IMR-90 (cell line): Measurements from ENCODE around the gene MT1H. TPM values are rescaled to one million over a fixed set of nuclear protein-coding genes. Genes with fewer than 3 reads are reported as not detected.

ENCODE experiments used
- ATAC-seq: fragments of 200-7000 bp; cut with Tn5 transposase; 2 replicates; pipeline ENCODE4 v1.9.1; 2020; ENCODE audit warnings: low read depth, mild to moderate bottlenecking, moderate library complexity
- BruUV-seq: library from RNA; stranded (reverse); fragments of 400-500 nt; replicated peaks from 2 replicates; lab custom pipeline; 2021; lab: Mats Ljungman, UMichigan
- CTCF ChIA-PET: fragments of 300-600 bp; formaldehyde crosslinking; extraction: SDS; loops from one replicate; lab custom pipeline; 2021; ENCODE audit warnings: antibody characterized with exemption; lab: Yijun Ruan, JAX
- POLR2A ChIA-PET: fragments of 300-600 bp; sonication (Branson Sonifier 250); formaldehyde crosslinking; loops from one replicate; lab custom pipeline; 2022; ENCODE audit warnings: antibody characterized with exemption; ENCODE audit not compliant: unreplicated experiment; lab: Charles Lee
- DNase-seq: peaks from one replicate; pipeline ENCODE4 v3.0.0; 2013
- H2AFZ ChIP-seq: replicated peaks from 2 replicates; pipeline ENCODE3; 2013; ENCODE audit warnings: low read length, mild to moderate bottlenecking; ENCODE audit not compliant: poor library complexity
- H2AK5ac ChIP-seq: 2 replicates; pipeline ENCODE4 v1.6.1; 2013; ENCODE audit warnings: low read depth, low read length, inconsistent platforms
- H2AK9ac ChIP-seq: replicated peaks from 2 replicates; pipeline ENCODE3; 2013; ENCODE audit warnings: mild to moderate bottlenecking, low read depth, low read length, moderate library complexity; ENCODE audit not compliant: poor library complexity
- H2BK120ac ChIP-seq: 2 replicates; pipeline ENCODE4 v1.6.1; 2013; ENCODE audit warnings: low read depth, low read length, inconsistent platforms
- H2BK15ac ChIP-seq: 3 replicates; pipeline ENCODE4 v1.6.1; 2013; ENCODE audit warnings: low read depth, low read length, inconsistent platforms
- H2BK20ac ChIP-seq: 2 replicates; pipeline ENCODE4 v1.6.1; 2013; ENCODE audit warnings: low read depth, mild to moderate bottlenecking, inconsistent platforms, low read length, moderate library complexity
- H2BK5ac ChIP-seq: 2 replicates; pipeline ENCODE4 v1.6.1; 2013; ENCODE audit warnings: mild to moderate bottlenecking, low read depth, low read length, inconsistent platforms; ENCODE audit not compliant: poor library complexity, severe bottlenecking
- H3K14ac ChIP-seq: replicated peaks from 2 replicates; pipeline ENCODE4 v1.6.1; 2013; ENCODE audit warnings: low read depth, low read length, inconsistent platforms
- H3K18ac ChIP-seq: 2 replicates; pipeline ENCODE4 v1.6.1; 2013; ENCODE audit warnings: low read depth, low read length, control low read depth
- H3K23ac ChIP-seq: 2 replicates; pipeline ENCODE4 v1.6.1; 2013; ENCODE audit warnings: low read depth, low read length, inconsistent platforms
- H3K27ac ChIP-seq: 2 replicates; pipeline ENCODE4 v1.5.1; 2013; ENCODE audit warnings: mild to moderate bottlenecking, control low read depth, low read length; ENCODE audit not compliant: insufficient read depth
- H3K27me3 ChIP-seq: 2 replicates; pipeline ENCODE4 v1.6.1; 2013; ENCODE audit warnings: low read length; ENCODE audit not compliant: control insufficient read depth, insufficient read depth
- H3K36me3 ChIP-seq: 2 replicates; pipeline ENCODE4 v1.6.1; 2013; ENCODE audit warnings: low read length, mixed read lengths; ENCODE audit not compliant: control insufficient read depth, insufficient read depth
- H3K4ac ChIP-seq: 2 replicates; pipeline ENCODE4 v1.6.1; 2013; ENCODE audit warnings: low read depth, low read length, inconsistent platforms
- H3K4me1 ChIP-seq: 2 replicates; pipeline ENCODE4 v1.6.1; 2013; ENCODE audit warnings: low read length, mixed read lengths; ENCODE audit not compliant: control insufficient read depth, insufficient read depth
- H3K4me2 ChIP-seq: 2 replicates; pipeline ENCODE4 v1.6.1; 2013; ENCODE audit warnings: low read depth, mild to moderate bottlenecking, control low read depth, low read length, moderate library complexity
- H3K4me3 ChIP-seq: 2 replicates; pipeline ENCODE4 v1.5.1; 2013; ENCODE audit warnings: low read depth, mild to moderate bottlenecking, control low read depth, low read length, moderate library complexity; ENCODE audit not compliant: insufficient read depth
- H3K56ac ChIP-seq: 2 replicates; pipeline ENCODE4 v1.6.1; 2013; ENCODE audit warnings: low read length, inconsistent platforms; ENCODE audit not compliant: insufficient read depth; ENCODE audit errors: extremely low read depth
- H3K79me1 ChIP-seq, 2 experiments: 2 replicates each; pipeline ENCODE4 v1.6.1; 2013; ENCODE audit warnings: low read length in 2 of 2, inconsistent platforms in 1 of 2, low read depth in 1 of 2
- H3K9ac ChIP-seq: 2 replicates; pipeline ENCODE4 v1.6.1; 2013; ENCODE audit warnings: low read depth, low read length, control low read depth
- H3K9me1 ChIP-seq: 2 replicates; pipeline ENCODE4 v1.6.1; 2013; ENCODE audit warnings: low read length, inconsistent platforms; ENCODE audit not compliant: insufficient read depth
- H3K9me3 ChIP-seq: 2 replicates; pipeline ENCODE4 v1.6.1; 2013; ENCODE audit warnings: low read length; ENCODE audit not compliant: control insufficient read depth, insufficient read depth
- H4K20me1 ChIP-seq: 2 replicates; pipeline ENCODE4 v1.6.1; 2013; ENCODE audit warnings: low read length, inconsistent platforms; ENCODE audit not compliant: insufficient read depth
- H4K5ac ChIP-seq: 2 replicates; pipeline ENCODE4 v1.6.1; 2013; ENCODE audit warnings: mild to moderate bottlenecking, low read depth, low read length, control low read depth
- H4K8ac ChIP-seq, 2 experiments: 2 replicates each; pipeline ENCODE4 v1.6.1; 2013; ENCODE audit warnings: low read depth in 2 of 2, low read length in 2 of 2, control low read depth in 1 of 2, inconsistent platforms in 1 of 2
- H4K91ac ChIP-seq: 2 replicates; pipeline ENCODE4 v1.6.1; 2013; ENCODE audit warnings: low read depth, low read length, inconsistent platforms; ENCODE audit not compliant: insufficient read depth
- BHLHE40 ChIP-seq: fragments of 150-350 bp; IDR thresholded peaks from 2 replicates; pipeline ENCODE4 v1.6.1; 2016; ENCODE audit warnings: mild to moderate bottlenecking, low read depth, low read length
- CEBPB ChIP-seq: IDR thresholded peaks from 2 replicates; pipeline ENCODE4 v1.6.1; 2012; ENCODE audit warnings: low read depth, low read length, improper control_type of control experiment
- CTCF ChIP-seq: conservative IDR thresholded peaks from 2 replicates; pipeline ENCODE4 v1.5.1; 2012; ENCODE audit warnings: mild to moderate bottlenecking, low read depth, low read length, improper control_type of control experiment
- FOS ChIP-seq: fragments of 150-350 bp; IDR thresholded peaks from 2 replicates; pipeline ENCODE4 v1.6.1; 2016; ENCODE audit warnings: low read depth, low read length
- MAFK ChIP-seq: IDR thresholded peaks from 2 replicates; pipeline ENCODE4 v1.6.1; 2012; ENCODE audit warnings: low read depth, low read length, improper control_type of control experiment
- MAZ ChIP-seq: IDR thresholded peaks from 2 replicates; pipeline ENCODE4 v1.6.1; 2012; ENCODE audit warnings: low read depth, mild to moderate bottlenecking, low read length, improper control_type of control experiment, moderate library complexity, borderline replicate concordance
- MXI1 ChIP-seq: IDR thresholded peaks from 2 replicates; pipeline ENCODE4 v1.6.1; 2012; ENCODE audit warnings: low read depth, mild to moderate bottlenecking, low read length, moderate library complexity, borderline replicate concordance
- NFE2L2 ChIP-seq: fragments of 150-350 bp; IDR thresholded peaks from 2 replicates; pipeline ENCODE4 v1.6.1; 2016; ENCODE audit warnings: low read depth, mild to moderate bottlenecking, low read length
- POLR2A ChIP-seq: IDR thresholded peaks from 2 replicates; pipeline ENCODE4 v1.6.1; 2012; ENCODE audit warnings: mild to moderate bottlenecking, low read depth, low read length
- RAD21 ChIP-seq: IDR thresholded peaks from 2 replicates; pipeline ENCODE4 v1.6.1; 2012; ENCODE audit warnings: low read length, improper control_type of control experiment
- RCOR1 ChIP-seq: IDR thresholded peaks from 2 replicates; pipeline ENCODE4 v1.6.1; 2012; ENCODE audit warnings: mild to moderate bottlenecking, low read length, improper control_type of control experiment; ENCODE audit not compliant: insufficient replicate concordance
- RFX5 ChIP-seq: IDR thresholded peaks from 2 replicates; pipeline ENCODE4 v1.8.0; 2012; ENCODE audit warnings: low read depth, mild to moderate bottlenecking, low read length, moderate library complexity
- SMC3 ChIP-seq: fragments of 150-350 bp; IDR thresholded peaks from 2 replicates; pipeline ENCODE4 v1.6.1; 2016; ENCODE audit warnings: low read depth, mild to moderate bottlenecking, antibody characterized with exemption, low read length, moderate library complexity
- USF2 ChIP-seq: fragments of 150-350 bp; IDR thresholded peaks from 2 replicates; pipeline ENCODE4 v1.6.1; 2017; ENCODE audit warnings: mild to moderate bottlenecking, antibody characterized with exemption, low read length, low read depth
- WGBS, 2 experiments: methylation state at CpG; one replicate each; pipeline versions ENCODE4 v1.1.5 to v1.1.7; 2013; ENCODE audit warnings: missing lambda C conversion rate in 2 of 2; ENCODE audit not compliant: insufficient read length in 1 of 2; ENCODE audit errors: extremely low coverage in 2 of 2; 5-methylcytosine and 5-hydroxymethylcytosine counted together
- dilution Hi-C: fragments of 300-500 bp; cut with HindIII; formaldehyde crosslinking; loops from one replicate; pipeline ENCODE4 v1.14.3; 2018; ENCODE audit warnings: low sequenced_read_pairs; ENCODE audit not compliant: unreplicated experiment
- in situ Hi-C: fragments of 300-500 bp; cut with MboI; formaldehyde crosslinking; loops from 3 replicates; pipeline ENCODE4 v1.14.3; 2019; ENCODE audit warnings: low sequenced_read_pairs, inconsistent platforms, mixed read lengths
- intact Hi-C: fragments of 100-400 bp; cut with micrococcal nuclease; formaldehyde crosslinking; loops from 2 replicates; pipeline ENCODE4 v1.10.0; 2022
- polyA plus RNA-seq, 3 experiments: library from polyadenylated mRNA; depleted of rRNA; stranded (reverse); fragments of >200 nt; gene quantifications; 2 replicates each; pipeline ENCODE4 v1.2.3, GENCODE V29; 2012; ENCODE audit warnings: low replicate concordance in 1 of 3
- total RNA-seq: library from RNA; depleted of rRNA; stranded (reverse); fragments of >200 nt; gene quantifications from 2 replicates; pipeline ENCODE4 v1.2.3, GENCODE V29; 2012

Gene MT1H
- total and polyA plus RNA-seq, 2 of the 4 experiments (the other 2 are of a cell fraction), result not detected

- ChIA-PET POLR2A (no interaction called here), CTCF (no interaction called here)
- Histone ChIP-seq H3K27ac (no peak overlapping the region), H2AK5ac (no peak overlapping the region), H3K36me3 (no peaks in the 10 kb centered on the region), H2AFZ (no peak overlapping the region), H2BK15ac (no peak overlapping the region), H2BK120ac (no peak overlapping the region), H3K27me3 (peaks cover 65% of the 10 kb centered on the region), H3K4me1 (no peaks in the 10 kb centered on the region; the same call in 1 of the 2 replicates), H3K9me1 (no peaks in the 10 kb centered on the region), H3K56ac (no peak overlapping the region), H4K5ac (no peak overlapping the region), H3K14ac (no peak overlapping the region), H3K23ac (no peak overlapping the region), H4K20me1 (no peaks in the 10 kb centered on the region), H2BK20ac (no peak overlapping the region), H2AK9ac (no peak overlapping the region), H4K8ac (no peak overlapping the region), H3K9me3 (peaks cover 2% of the 10 kb centered on the region; the same call in 1 of the 2 replicates), H2BK5ac (no peak overlapping the region), H3K4ac (no peak overlapping the region), H3K4me2 (no peak overlapping the region), H3K79me1 (no peaks in the 10 kb centered on the region), H3K18ac (no peak overlapping the region), H3K4me3 (no peak overlapping the region), H4K91ac (no peak overlapping the region), H3K9ac (no peak overlapping the region)
- ATAC-seq (no peak), DNase-seq (no peak)
- no TSS peak for BruUV-seq
- no CpG with 5 or more reads among the region's 6 CpGs for WGBS, 2 experiments
- in situ Hi-C loops (no loop called here), intact Hi-C loops (no loop called here), dilution Hi-C loops (no loop called here)
- no peak for TF ChIP-seq NFE2L2
- TF ChIP-seq USF2, result no peak
- no peak for TF ChIP-seq MXI1
- no peak for TF ChIP-seq MAFK
- no peak for TF ChIP-seq POLR2A
- no peak for TF ChIP-seq RCOR1
- TF ChIP-seq RFX5, result no peak
- TF ChIP-seq MAZ, result no peak
- TF ChIP-seq CTCF, result no peak
- TF ChIP-seq CEBPB, result no peak
- TF ChIP-seq RAD21, result no peak
- TF ChIP-seq SMC3, result no peak
- TF ChIP-seq FOS, result no peak
- TF ChIP-seq BHLHE40, result no peak
These were observed 36.7 kb upstream of the MT1H start for GRCh38 chr16:56632848-56633365.
